HepG2 (cell line): ENCODE data around the gene NDUFB5. TPM values are rescaled to one million over a fixed set of nuclear protein-coding genes. Genes with fewer than 3 reads are reported as not detected.

Experiments
- ATAC-seq: fragments of 200-7000 bp; cut with Tn5 transposase; 3 replicates; pipeline ENCODE4 v1.9.1; 2020; ENCODE audit warnings: mild to moderate bottlenecking, moderate library complexity
- BruUV-seq: library from RNA; stranded (reverse); fragments of 400-500 nt; replicated peaks from 2 replicates; lab custom pipeline; 2021; lab: Mats Ljungman, UMichigan
- CTCF ChIA-PET: fragments of 300-600 bp; formaldehyde crosslinking; extraction: SDS; loops from one replicate; lab custom pipeline; 2021; ENCODE audit warnings: low total read pairs, inconsistent platforms, low intra/inter-chr PET ratio; lab: Yijun Ruan, JAX
- POLR2A ChIA-PET: fragments of 350-600 bp; sonication (Branson Sonifier 250); formaldehyde crosslinking; loops from one replicate; lab custom pipeline; 2020; ENCODE audit warnings: antibody characterized with exemption, inconsistent platforms; lab: Yijun Ruan, JAX
- DNase-seq: peaks from one replicate; pipeline ENCODE4 v3.0.0-alpha.2; 2015; ENCODE audit warnings: low spot score
- FAIRE-seq: peaks from 3 replicates; lab custom pipeline; 2011; peaks lifted over from hg19 to GRCh38; lab: Jason Lieb, UNC
- H2AFZ ChIP-seq: one replicate; pipeline ENCODE4 v1.6.1; 2011; ENCODE audit warnings: low read length, inconsistent platforms
- H3K27ac ChIP-seq: fragments of 300-600 bp; 3 replicates; pipeline ENCODE4 v1.8.0; 2011; ENCODE audit warnings: mixed run types, mild to moderate bottlenecking, mixed read lengths, low read length, inconsistent platforms; ENCODE audit not compliant: insufficient read depth; ENCODE audit errors: extremely low read length
- H3K27me3 ChIP-seq, 2 experiments: fragments of 200-600 bp in 1 of 2; 2 replicates in 1 of 2; 3 replicates in 1 of 2; pipeline versions ENCODE4 v1.6.0 to v1.8.0; 2011; ENCODE audit warnings: low read length in 2 of 2, mild to moderate bottlenecking in 2 of 2, moderate library complexity in 2 of 2, inconsistent platforms in 1 of 2; ENCODE audit not compliant: insufficient read depth in 2 of 2, control insufficient read depth in 1 of 2
- H3K36me3 ChIP-seq, 2 experiments: fragments of 200-600 bp in 1 of 2; replicated peaks in 1 of 2; 2 replicates in 1 of 2; 3 replicates in 1 of 2; pipeline versions ENCODE4 v1.5.1 to v1.8.0; 2011; ENCODE audit warnings: low read length in 2 of 2, inconsistent platforms in 1 of 2; ENCODE audit not compliant: insufficient read depth in 2 of 2, control insufficient read depth in 1 of 2
- H3K4me1 ChIP-seq: 2 replicates; pipeline ENCODE4 v1.5.1; 2012; ENCODE audit warnings: low read length, inconsistent platforms; ENCODE audit not compliant: insufficient read depth
- H3K4me2 ChIP-seq: 2 replicates; pipeline ENCODE4 v1.6.0; 2011; ENCODE audit warnings: low read depth, low read length, inconsistent platforms
- H3K4me3 ChIP-seq, 3 experiments: fragments of 200-600 bp in 1 of 3; sonication (generic), shearing (Covaris generic) in 1 of 3; replicated peaks in 1 of 3; 2 replicates each; pipeline ENCODE4 v1.5.1; 2011 to 2016; ENCODE audit warnings: low read length in 3 of 3, inconsistent platforms in 2 of 3, low read depth in 2 of 3, mild to moderate bottlenecking in 2 of 3, control low read depth in 1 of 3, mixed read lengths in 1 of 3; ENCODE audit not compliant: insufficient read depth in 1 of 3
- H3K79me2 ChIP-seq: one replicate; pipeline ENCODE4 v1.6.1; 2011; ENCODE audit warnings: low read length, inconsistent platforms; ENCODE audit not compliant: insufficient read depth
- H3K9ac ChIP-seq: 2 replicates; pipeline ENCODE4 v1.6.0; 2011; ENCODE audit warnings: mild to moderate bottlenecking, low read depth, low read length, inconsistent platforms; ENCODE audit not compliant: insufficient read depth
- H3K9me3 ChIP-seq: 2 replicates; pipeline ENCODE4 v1.5.1; 2012; ENCODE audit warnings: mild to moderate bottlenecking, low read length
- H4K20me1 ChIP-seq: 2 replicates; pipeline ENCODE4 v1.6.0; 2011; ENCODE audit warnings: inconsistent platforms, mild to moderate bottlenecking, low read length, moderate library complexity; ENCODE audit not compliant: insufficient read depth
- ARID5B ChIP-seq: IDR thresholded peaks from 2 replicates; pipeline ENCODE4 v1.4.0; 2020; ENCODE audit warnings: mild to moderate bottlenecking, missing genetic modification reagents
- DR1 ChIP-seq: sonication (generic); formaldehyde crosslinking; IDR thresholded peaks from 2 replicates; pipeline ENCODE4 v1.8.0; 2021; ENCODE audit warnings: mild to moderate bottlenecking, missing genetic modification reagents, inconsistent platforms
- FOXP1 ChIP-seq, 2 experiments: fragments of 450-650 bp in 1 of 2; IDR thresholded peaks; 2 replicates each; pipeline ENCODE4 v1.6.1; 2017 to 2018; ENCODE audit warnings: antibody characterized with exemption in 1 of 2
- IRF1 ChIP-seq: sonication (generic); formaldehyde crosslinking; IDR thresholded peaks from 2 replicates; pipeline ENCODE4 v1.4.0; 2020; ENCODE audit warnings: low read depth, mild to moderate bottlenecking, missing genetic modification reagents
- NR2F6 ChIP-seq, 2 experiments: IDR thresholded peaks; 2 replicates each; pipeline ENCODE4 v1.6.1; 2016; ENCODE audit warnings: antibody characterized with exemption in 1 of 2, mild to moderate bottlenecking in 1 of 2
- PAWR ChIP-seq: sonication (generic); formaldehyde crosslinking; IDR thresholded peaks from 2 replicates; pipeline ENCODE4 v1.4.0; 2020; ENCODE audit warnings: missing genetic modification reagents, mild to moderate bottlenecking, borderline replicate concordance
- PHF20 ChIP-seq: sonication (generic); formaldehyde crosslinking; IDR thresholded peaks from 2 replicates; pipeline ENCODE4 v1.5.0; 2020; ENCODE audit warnings: mild to moderate bottlenecking, missing genetic modification reagents
- PREB ChIP-seq: sonication (generic); formaldehyde crosslinking; IDR thresholded peaks from 2 replicates; pipeline ENCODE4 v1.4.0; 2020; ENCODE audit warnings: missing genetic modification reagents
- RCOR2 ChIP-seq: IDR thresholded peaks from 2 replicates; pipeline ENCODE4 v1.6.1; 2016; ENCODE audit warnings: missing biosample characterization, missing genetic modification reagents
- SALL1 ChIP-seq: sonication (generic); formaldehyde crosslinking; IDR thresholded peaks from 2 replicates; pipeline ENCODE4 v1.8.0; 2022; ENCODE audit warnings: mild to moderate bottlenecking, missing genetic modification reagents
- SOX13 ChIP-seq, 3 experiments: fragments of 450-650 bp in 1 of 3; sonication (generic) in 1 of 3; formaldehyde crosslinking in 1 of 3; IDR thresholded peaks in 2 of 3; conservative IDR thresholded peaks in 1 of 3; 2 replicates each; pipeline versions ENCODE4 v1.5.0 to v1.6.1; 2016 to 2020; ENCODE audit warnings: antibody characterized with exemption in 1 of 3, mild to moderate bottlenecking in 1 of 3, missing compliant biosample characterization in 1 of 3, missing genetic modification reagents in 1 of 3, moderate library complexity in 1 of 3
- ZNF121 ChIP-seq: sonication (generic); formaldehyde crosslinking; IDR thresholded peaks from 2 replicates; pipeline ENCODE4 v1.5.0; 2020; ENCODE audit warnings: mild to moderate bottlenecking, missing genetic modification reagents
- WGBS: methylation state at CpG from one replicate; pipeline ENCODE4 v1.1.6; 2017; ENCODE audit warnings: low lambda C conversion rate; 5-methylcytosine and 5-hydroxymethylcytosine counted together
- in situ Hi-C: cut with HindIII; loops from 2 replicates; pipeline ENCODE4 v1.10.0; 2017; ENCODE audit warnings: low pct_unique_long_range_greater_than_20kb; ENCODE audit not compliant: extremely low pct_ligation_motif_present
- intact Hi-C: fragments of 100-400 bp; cut with micrococcal nuclease; formaldehyde crosslinking; loops from one replicate; pipeline ENCODE4 v1.10.0; 2022; ENCODE audit not compliant: unreplicated experiment
- polyA plus RNA-seq, 8 experiments: library from polyadenylated mRNA; depleted of rRNA in 3 of 8; stranded (reverse) in 7 of 8; unstranded in 1 of 8; fragments of >200 nt; fragmentation: Illumina TruSeq in 4 of 8; extraction: Trizol in 4 of 8; gene quantifications; 2 replicates each; pipeline versions ENCODE4 v1.2.1 to v1.2.3, GENCODE V29; 2011 to 2016; ENCODE audit warnings: low read depth in 4 of 8, missing spikeins in 1 of 8, mixed read lengths in 1 of 8; ENCODE audit not compliant: insufficient read depth in 1 of 8
- total RNA-seq, 5 experiments: library from RNA; depleted of rRNA; stranded (reverse); fragments of >200 nt; fragmentation: Illumina TruSeq; extraction: Trizol; gene quantifications; 2 replicates each; pipeline ENCODE4 v1.2.3, GENCODE V29; 2016; ENCODE audit warnings: low read depth in 1 of 5
- TF ChIP-seq, protein P1 (sequence below): sonication (generic); formaldehyde crosslinking; IDR thresholded peaks from 2 replicates; pipeline ENCODE4 v1.5.0; 2020; ENCODE audit warnings: missing genetic modification reagents, mild to moderate bottlenecking, borderline replicate concordance
- TF ChIP-seq, protein P2 (sequence below): sonication (generic); formaldehyde crosslinking; IDR thresholded peaks from 2 replicates; pipeline ENCODE4 v1.4.0; 2020; ENCODE audit warnings: missing genetic modification reagents, borderline replicate concordance

The NDUFB5 gene
- total and polyA plus RNA-seq, 2 of the 13 experiments (the other 11 are each of a cell fraction or from before 2014, with no cell fraction given) = 43.3 to 120 TPM

DNA sequence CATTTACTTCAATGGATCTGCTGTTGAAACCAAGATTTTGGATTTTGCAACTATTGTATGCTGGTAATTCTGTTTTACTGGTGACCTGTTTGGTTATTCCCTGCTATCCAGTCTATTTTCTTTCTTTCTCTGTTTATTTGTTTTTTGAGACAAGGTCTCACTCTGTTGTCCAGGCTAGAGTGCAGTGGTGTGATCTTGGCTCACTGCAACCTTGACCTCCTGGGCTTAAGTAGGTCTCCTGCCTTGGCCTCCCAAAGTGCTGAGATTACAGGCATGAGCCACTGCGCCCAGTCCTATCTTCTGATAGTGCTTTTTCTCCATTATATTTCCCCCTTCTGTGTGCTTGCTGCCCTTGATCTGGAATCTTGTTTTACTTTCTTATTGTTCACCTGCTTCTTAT is 63.8 kb downstream of the NDUFB5 start:
- BruUV-seq = no TSS peak
- H3K36me3 ChIP-seq = no peaks in the 10 kb centered on the region; a peak in 2 of 5 replicates
- intact Hi-C loops (no loop called here), in situ Hi-C loops (no loop called here)
- no peak for ATAC-seq
- H3K4me2 ChIP-seq = peak overlapping the region; percentile 14; the same call in 1 of the 2 replicates
- no peak for DNase-seq
- no peaks in the 10 kb centered on the region for H3K9me3 ChIP-seq
- peak overlapping the region; percentile 11 for H3K27ac ChIP-seq
- FAIRE-seq = no peak
- peaks cover 95% of the 10 kb centered on the region for H3K79me2 ChIP-seq
- CTCF ChIA-PET = no interaction called here
- H3K4me1 ChIP-seq = peaks cover 74% of the 10 kb centered on the region
- no peaks in the 10 kb centered on the region; the same call in 1 of the 2 replicates for H4K20me1 ChIP-seq
- POLR2A ChIA-PET = no interaction called here
- no peak overlapping the region for H2AFZ ChIP-seq
- H3K4me3 ChIP-seq = no peak overlapping the region
- WGBS = 94% methylated on average over 1 of the region's 1 CpG
- no peak overlapping the region for H3K9ac ChIP-seq
- H3K27me3 ChIP-seq = no peaks in the 10 kb centered on the region
- 0 out of 2 replicates have a peak, but pooled peaks have one; percentile 15 for TF ChIP-seq SALL1
- TF ChIP-seq ZNF121 = peak; percentile 70; the same call in 1 of the 2 replicates
- peak; percentile 51; the same call in 1 of the 2 replicates for TF ChIP-seq ARID5B
- TF ChIP-seq NR2F6 (IDR thresholded peaks at IDR 0.05) = no peak
- peak; percentile 70; the same call in 1 of the 2 replicates for TF ChIP-seq NR2F6 (CRISPR knock-in tag; IDR thresholded peaks at IDR 0.05)
- TF ChIP-seq, protein P1, sequence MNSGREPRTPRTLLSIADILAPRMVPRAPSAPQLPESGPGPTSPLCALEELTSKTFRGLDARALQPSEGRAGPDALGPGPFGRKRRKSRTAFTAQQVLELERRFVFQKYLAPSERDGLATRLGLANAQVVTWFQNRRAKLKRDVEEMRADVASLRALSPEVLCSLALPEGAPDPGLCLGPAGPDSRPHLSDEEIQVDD = no peak
- TF ChIP-seq, protein P2, sequence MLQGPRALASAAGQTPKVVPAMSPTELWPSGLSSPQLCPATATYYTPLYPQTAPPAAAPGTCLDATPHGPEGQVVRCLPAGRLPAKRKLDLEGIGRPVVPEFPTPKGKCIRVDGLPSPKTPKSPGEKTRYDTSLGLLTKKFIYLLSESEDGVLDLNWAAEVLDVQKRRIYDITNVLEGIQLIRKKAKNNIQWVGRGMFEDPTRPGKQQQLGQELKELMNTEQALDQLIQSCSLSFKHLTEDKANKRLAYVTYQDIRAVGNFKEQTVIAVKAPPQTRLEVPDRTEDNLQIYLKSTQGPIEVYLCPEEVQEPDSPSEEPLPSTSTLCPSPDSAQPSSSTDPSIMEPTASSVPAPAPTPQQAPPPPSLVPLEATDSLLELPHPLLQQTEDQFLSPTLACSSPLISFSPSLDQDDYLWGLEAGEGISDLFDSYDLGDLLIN (CRISPR knock-in tag) = no peak
- TF ChIP-seq RCOR2 (CRISPR knock-in tag) = 0 out of 2 replicates have a peak, but pooled peaks have one; percentile 16
- TF ChIP-seq FOXP1 (IDR thresholded peaks at IDR 0.05) = no peak
- TF ChIP-seq FOXP1 (CRISPR knock-in tag; IDR thresholded peaks at IDR 0.05) = peak; percentile 46
- TF ChIP-seq PHF20 = no peak
- no peak for TF ChIP-seq SOX13 (IDR thresholded peaks at IDR 0.05)
- peak in 1 of 2 experiments; percentile 41; a peak in 1 of 4 replicates for TF ChIP-seq SOX13 (CRISPR knock-in tag; conservative IDR thresholded peaks at IDR 0.05 in 1 of 2, IDR thresholded peaks at IDR 0.05 in 1 of 2)
- TF ChIP-seq DR1 (CRISPR knock-in tag) = no peak
- no peak for TF ChIP-seq PREB (CRISPR knock-in tag)
- TF ChIP-seq PAWR (CRISPR knock-in tag) = no peak
- no peak for TF ChIP-seq IRF1 (CRISPR knock-in tag)
